MG63 (cell line): ENCODE data around the gene PLCL1. TPM values are rescaled to one million over a fixed set of nuclear protein-coding genes. Genes with fewer than 3 reads are reported as not detected.
A peak's percentile ranks its signal among the peaks of the same experiment; 100 is the strongest.

Experiments
- DNase-seq: peaks from one replicate; pipeline ENCODE4 v3.0.0-alpha.2; 2020
- H3K27me3 ChIP-seq: fragments of 250-450 bp; sonication (Bioruptor Pico); 2 replicates; pipeline ENCODE4 v1.5.1; 2020; ENCODE audit warnings: mild to moderate bottlenecking, moderate library complexity
- H3K36me3 ChIP-seq: fragments of 250-450 bp; sonication (Bioruptor Pico); 2 replicates; pipeline ENCODE4 v1.5.1; 2020; ENCODE audit warnings: mild to moderate bottlenecking, moderate library complexity
- H3K4me3 ChIP-seq: fragments of 250-450 bp; sonication (Bioruptor Pico); 2 replicates; pipeline ENCODE4 v1.5.1; 2020; ENCODE audit warnings: mild to moderate bottlenecking, moderate library complexity
- H3K9me3 ChIP-seq: fragments of 250-450 bp; sonication (Bioruptor Pico); 2 replicates; pipeline ENCODE4 v1.5.1; 2020; ENCODE audit warnings: mild to moderate bottlenecking, moderate library complexity
- total RNA-seq: library from RNA; depleted of rRNA; stranded (reverse); fragments of >200 nt; shearing (Covaris generic); gene quantifications from 2 replicates; pipeline ENCODE4 v1.2.3, GENCODE V29; 2014; ENCODE audit warnings: low replicate concordance

The PLCL1 gene
- total RNA-seq, 1 experiment from 2014 or later, result not detected

- H3K9me3 ChIP-seq, result no peaks in the 10 kb centered on the region
- H3K36me3 ChIP-seq, result no peaks in the 10 kb centered on the region
- no peak overlapping the region for H3K4me3 ChIP-seq
- DNase-seq, result no peak
- no peaks in the 10 kb centered on the region for H3K27me3 ChIP-seq
Measured at GRCh38 chr2:197891897-197892442, 87.6 kb downstream of the PLCL1 start.

- no peaks in the 10 kb centered on the region for H3K36me3 ChIP-seq
- H3K4me3 ChIP-seq, result no peak overlapping the region
- H3K27me3 ChIP-seq, result no peaks in the 10 kb centered on the region
- DNase-seq, result no peak
- no peaks in the 10 kb centered on the region for H3K9me3 ChIP-seq
Measured at GRCh38 chr2:197893403-197894177, 89.2 kb downstream of the PLCL1 start.

GRCh38 chr2:197894751-197895274 lies 90.4 kb downstream of the PLCL1 start:
- Histone ChIP-seq H3K9me3 (no peaks in the 10 kb centered on the region), H3K4me3 (no peak overlapping the region), H3K27me3 (no peaks in the 10 kb centered on the region), H3K36me3 (no peaks in the 10 kb centered on the region)
- DNase-seq, result no peak

- H3K9me3 ChIP-seq, result no peaks in the 10 kb centered on the region
- DNase-seq, result no peak
- no peaks in the 10 kb centered on the region for H3K36me3 ChIP-seq
- no peaks in the 10 kb centered on the region for H3K27me3 ChIP-seq
- H3K4me3 ChIP-seq, result no peak overlapping the region
Measured at GRCh38 chr2:197897960-197898678, 93.7 kb downstream of the PLCL1 start.

GRCh38 chr2:197904446-197904845 lies 100.1 kb downstream of the PLCL1 start:
- H3K4me3 ChIP-seq, result no peak overlapping the region

GRCh38 chr2:197908156-197908555 lies 103.8 kb downstream of the PLCL1 start:
- Histone ChIP-seq H3K36me3 (no peaks in the 10 kb centered on the region), H3K4me3 (no peak overlapping the region), H3K9me3 (no peaks in the 10 kb centered on the region), H3K27me3 (no peaks in the 10 kb centered on the region)
- DNase-seq, result no peak

More at GRCh38 chr2:197904446-197904845, 100.1 kb downstream of the PLCL1 start:
- Histone ChIP-seq H3K36me3 (no peaks in the 10 kb centered on the region), H3K9me3 (no peaks in the 10 kb centered on the region), H3K27me3 (no peaks in the 10 kb centered on the region)
- no peak for DNase-seq

- no peak overlapping the region for H3K4me3 ChIP-seq
- no peaks in the 10 kb centered on the region for H3K9me3 ChIP-seq
- peak; percentile 87 for DNase-seq
- no peaks in the 10 kb centered on the region for H3K27me3 ChIP-seq
- no peaks in the 10 kb centered on the region for H3K36me3 ChIP-seq
Measured at GRCh38 chr2:197908990-197909776, 104.8 kb downstream of the PLCL1 start.

GRCh38 chr2:197911667-197912066 lies 107.3 kb downstream of the PLCL1 start:
- Histone ChIP-seq H3K4me3 (no peak overlapping the region), H3K27me3 (no peaks in the 10 kb centered on the region), H3K36me3 (no peaks in the 10 kb centered on the region), H3K9me3 (no peaks in the 10 kb centered on the region)
- no peak for DNase-seq

- Histone ChIP-seq H3K4me3 (no peak overlapping the region), H3K27me3 (peaks cover 3% of the 10 kb centered on the region; the same call in 1 of the 2 replicates), H3K9me3 (no peaks in the 10 kb centered on the region), H3K36me3 (no peaks in the 10 kb centered on the region)
- DNase-seq, result no peak
Measured at GRCh38 chr2:197913084-197913483, 108.7 kb downstream of the PLCL1 start.

- Histone ChIP-seq H3K9me3 (no peaks in the 10 kb centered on the region), H3K36me3 (no peaks in the 10 kb centered on the region), H3K27me3 (peaks cover 3% of the 10 kb centered on the region; the same call in 1 of the 2 replicates), H3K4me3 (no peak overlapping the region)
- DNase-seq, result no peak
Measured at GRCh38 chr2:197914778-197915177, 110.4 kb downstream of the PLCL1 start.

GRCh38 chr2:197915548-197916265 lies 111.3 kb downstream of the PLCL1 start:
- Histone ChIP-seq H3K9me3 (no peaks in the 10 kb centered on the region), H3K27me3 (peaks cover 3% of the 10 kb centered on the region; the same call in 1 of the 2 replicates), H3K36me3 (no peaks in the 10 kb centered on the region), H3K4me3 (no peak overlapping the region)
- DNase-seq, result no peak

GRCh38 chr2:197919487-197919886 lies 115.1 kb downstream of the PLCL1 start:
- no peak for DNase-seq

GRCh38 chr2:197920088-197920487 lies 115.7 kb downstream of the PLCL1 start:
- Histone ChIP-seq H3K36me3 (no peaks in the 10 kb centered on the region), H3K9me3 (no peaks in the 10 kb centered on the region), H3K27me3 (peaks cover 3% of the 10 kb centered on the region; the same call in 1 of the 2 replicates), H3K4me3 (no peak overlapping the region)
- DNase-seq, result no peak

More at GRCh38 chr2:197919487-197919886, 115.1 kb downstream of the PLCL1 start:
- Histone ChIP-seq H3K4me3 (no peak overlapping the region), H3K36me3 (no peaks in the 10 kb centered on the region), H3K27me3 (peaks cover 3% of the 10 kb centered on the region; the same call in 1 of the 2 replicates), H3K9me3 (no peaks in the 10 kb centered on the region)

- Histone ChIP-seq H3K9me3 (no peaks in the 10 kb centered on the region), H3K27me3 (peaks cover 3% of the 10 kb centered on the region; the same call in 1 of the 2 replicates), H3K36me3 (no peaks in the 10 kb centered on the region), H3K4me3 (no peak overlapping the region)
- DNase-seq, result no peak
Measured at GRCh38 chr2:197920592-197921201, 116.3 kb downstream of the PLCL1 start.

- Histone ChIP-seq H3K36me3 (no peaks in the 10 kb centered on the region), H3K27me3 (no peaks in the 10 kb centered on the region), H3K4me3 (no peak overlapping the region), H3K9me3 (no peaks in the 10 kb centered on the region)
- DNase-seq, result no peak
Measured at GRCh38 chr2:197924483-197924882, 120.1 kb downstream of the PLCL1 start.
